ENCODE data around the gene TBL1X.
"Not testable (repeated sequence)": the region's sequence is repeated elsewhere in the genome, so short reads cannot be mapped to it uniquely, and the experiment has no call there.

The TBL1X gene

DNA sequence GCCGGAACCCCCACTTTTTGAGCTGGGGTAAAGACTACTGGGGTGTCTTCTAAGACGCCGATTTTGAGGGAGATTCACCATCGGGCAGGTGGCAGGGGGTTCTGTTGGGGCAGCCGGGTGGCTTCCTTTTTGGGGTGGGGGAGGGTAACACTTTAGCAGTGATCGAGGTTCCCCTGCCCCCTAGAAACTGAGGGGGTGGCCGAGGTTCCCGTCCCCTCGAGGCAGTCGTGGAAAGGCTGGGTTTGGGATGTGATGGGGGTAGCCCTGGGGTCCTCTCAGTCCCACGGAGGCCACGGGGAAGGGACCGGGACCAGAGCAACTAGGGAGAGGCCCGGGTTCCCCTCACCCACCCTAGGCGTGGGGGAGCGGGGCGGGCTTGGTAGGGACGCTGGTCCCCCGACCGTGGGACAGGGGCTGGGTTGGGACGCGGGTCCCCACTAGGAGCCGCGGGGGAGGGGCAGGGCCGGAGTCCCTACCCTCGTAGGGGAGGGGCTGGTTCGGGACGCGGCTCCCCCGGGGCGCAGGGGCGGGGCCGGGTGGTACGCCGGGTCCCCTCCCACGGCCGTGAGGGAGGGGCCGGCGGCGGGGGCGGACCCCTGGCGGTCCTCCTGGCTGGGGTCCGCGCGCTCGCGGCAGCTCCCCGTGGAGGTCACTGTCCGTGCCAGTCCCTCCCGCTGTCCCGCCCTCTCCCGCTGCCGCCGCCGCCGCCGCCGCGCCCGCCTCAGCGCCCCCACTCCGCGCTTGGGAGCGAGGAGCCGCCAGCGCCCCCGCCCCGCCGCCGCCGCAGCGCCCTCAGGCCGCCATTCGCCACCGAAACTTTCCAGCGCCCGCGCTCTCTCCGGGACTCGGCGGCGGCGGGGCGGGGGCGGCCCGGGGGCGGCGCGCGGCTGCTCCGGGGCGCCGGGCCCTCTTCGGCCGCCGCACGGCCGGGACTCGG, at the start of gene TBL1X:
TBL1X (plus strand) TSS at position 624 of the 937 bp plus-strand sequence. CDS start 188,529 bp downstream, outside the sequence.
- no peak for DNase-seq

GRCh38 chrX:9416562-9417348, 48.1 kb upstream of the TBL1X start:
- DNase-seq, result no peak

DNA sequence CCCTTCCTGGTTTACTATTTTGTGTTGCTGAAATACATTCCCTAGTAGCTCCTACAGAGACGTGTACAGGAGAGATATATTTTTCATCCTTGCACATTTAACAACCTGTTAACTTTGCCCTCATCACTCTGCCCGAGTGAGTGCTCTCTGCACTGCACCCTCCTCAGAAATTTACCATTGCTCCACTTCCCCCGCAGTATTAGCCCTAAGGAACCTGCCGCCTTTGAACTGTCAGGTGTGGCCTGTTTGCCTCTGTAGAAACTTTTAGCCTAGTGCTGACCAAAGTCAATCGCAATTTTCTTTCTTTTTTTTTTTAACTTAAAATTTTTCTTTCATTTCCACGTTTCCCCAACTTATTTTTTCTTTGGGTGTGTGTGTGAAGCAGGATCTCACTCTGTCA, 46.6 kb upstream of the TBL1X start:
- no peak for DNase-seq

DNA sequence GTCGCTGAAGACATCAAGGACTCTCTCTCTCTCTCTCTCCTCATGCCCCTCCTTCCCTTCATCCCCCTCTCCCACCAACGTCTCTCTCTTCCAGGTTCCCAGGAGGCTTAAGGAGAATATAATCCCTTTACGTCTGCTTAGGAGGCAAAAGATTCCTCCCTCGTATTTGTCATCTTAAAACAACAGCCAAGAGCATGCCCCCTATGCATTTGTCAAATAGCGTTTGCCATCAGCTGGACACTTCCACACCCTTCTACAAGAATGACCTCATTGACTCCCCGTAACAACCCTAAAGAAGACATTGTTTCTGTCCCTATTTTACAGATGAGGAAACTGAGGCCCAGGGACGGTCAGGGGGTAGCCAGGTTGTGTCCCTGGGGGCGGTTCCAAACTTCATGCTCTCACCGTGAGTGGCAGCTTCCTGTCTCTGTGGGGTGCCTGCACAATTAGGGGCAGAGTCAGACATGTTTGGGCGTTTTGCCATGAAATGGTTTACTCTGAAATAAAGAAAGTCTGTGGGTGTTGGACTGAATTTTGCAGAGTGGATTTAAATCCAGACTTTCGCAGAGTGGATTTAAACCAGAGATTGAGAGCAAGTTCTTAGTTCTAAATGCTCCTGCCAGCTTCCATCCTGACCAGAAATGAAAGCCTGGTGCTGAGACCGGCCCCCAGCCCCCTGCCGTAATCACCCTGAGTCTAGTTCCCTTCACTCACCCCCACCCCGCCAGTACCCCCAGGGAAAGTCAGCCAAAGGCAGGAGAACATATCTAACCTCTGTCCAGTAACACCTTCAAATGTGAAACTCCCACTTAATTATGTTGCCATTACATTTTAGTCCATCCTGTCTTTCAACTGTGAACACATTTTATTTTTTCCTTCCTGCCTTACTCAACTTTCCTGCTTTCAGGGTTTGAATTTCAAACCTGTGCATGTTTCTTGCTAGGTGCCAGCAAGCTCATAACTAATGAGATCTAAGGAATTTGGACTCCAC, 44.3 kb upstream of the TBL1X start:
- DNase-seq, result no peak

DNA sequence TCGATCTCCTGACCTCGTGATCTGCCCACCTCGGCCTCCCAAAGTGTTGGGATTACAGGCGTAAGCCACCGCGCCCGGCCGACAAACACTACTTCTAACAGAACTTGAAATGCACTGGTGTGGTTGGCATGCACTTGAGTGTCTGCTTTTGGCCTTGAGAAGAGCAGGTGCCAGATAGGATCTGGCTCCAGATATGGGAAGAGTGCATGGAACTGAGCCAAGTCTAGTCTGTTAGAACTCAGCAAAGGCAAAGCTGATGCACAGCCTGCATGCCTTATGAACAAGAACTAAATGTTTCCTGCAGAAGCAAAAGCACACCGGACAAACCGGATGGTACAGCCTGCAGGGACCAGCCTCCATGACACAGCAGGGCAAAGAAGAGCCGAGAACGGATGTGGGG, 35.1 kb upstream of the TBL1X start:
- no peak for DNase-seq

GRCh38 chrX:9430346-9430921, 34.4 kb upstream of the TBL1X start:
- no peak for DNase-seq

DNA sequence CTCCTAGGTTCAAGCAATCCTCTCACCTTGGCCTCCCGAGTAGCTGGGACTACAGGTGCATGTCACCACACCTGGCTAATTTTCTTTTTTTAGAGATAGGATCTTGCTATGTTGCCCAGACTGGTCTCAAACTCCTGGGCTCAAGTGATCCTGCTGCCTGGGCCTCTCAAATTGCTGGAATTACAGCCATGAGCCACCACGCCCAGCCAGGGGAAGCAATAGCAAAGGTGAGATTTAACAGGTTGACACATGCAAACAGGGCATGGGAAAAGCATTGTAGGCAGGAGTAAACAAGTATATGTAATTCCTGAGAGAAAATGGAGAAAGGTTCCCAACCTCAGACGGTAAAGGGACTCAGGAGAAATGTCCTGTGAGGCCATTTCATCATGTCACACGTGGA, 33.6 kb upstream of the TBL1X start:
- DNase-seq, result no peak

DNA sequence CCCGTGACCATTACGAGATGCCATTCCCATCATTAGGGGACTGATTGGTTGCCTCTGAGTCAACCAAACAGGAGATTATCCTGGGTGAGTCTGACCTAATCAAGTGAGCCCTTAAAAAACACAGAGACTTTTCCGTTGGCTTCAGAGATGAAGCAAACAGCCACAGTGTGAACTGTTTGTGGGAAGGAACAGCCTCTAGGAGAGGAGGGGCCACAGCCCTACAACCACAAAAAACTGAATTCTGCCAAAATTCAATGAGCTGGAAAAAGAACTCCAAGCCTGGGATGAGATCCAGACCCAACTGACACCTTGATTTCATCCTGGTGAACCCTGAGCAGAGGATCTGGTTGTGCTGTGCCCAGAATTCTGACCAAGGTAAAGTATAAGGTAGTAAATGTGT, 31.3 kb upstream of the TBL1X start:
- DNase-seq, result no peak

GRCh38 chrX:9434051-9434550, 30.8 kb upstream of the TBL1X start:
- no peak for DNase-seq

- DNase-seq, result not testable (repeated sequence)
Observed at GRCh38 chrX:9435086-9435485, 29.8 kb upstream of the TBL1X start.

- DNase-seq, result no peak
Observed at GRCh38 chrX:9436812-9437211, 28.0 kb upstream of the TBL1X start.

DNA sequence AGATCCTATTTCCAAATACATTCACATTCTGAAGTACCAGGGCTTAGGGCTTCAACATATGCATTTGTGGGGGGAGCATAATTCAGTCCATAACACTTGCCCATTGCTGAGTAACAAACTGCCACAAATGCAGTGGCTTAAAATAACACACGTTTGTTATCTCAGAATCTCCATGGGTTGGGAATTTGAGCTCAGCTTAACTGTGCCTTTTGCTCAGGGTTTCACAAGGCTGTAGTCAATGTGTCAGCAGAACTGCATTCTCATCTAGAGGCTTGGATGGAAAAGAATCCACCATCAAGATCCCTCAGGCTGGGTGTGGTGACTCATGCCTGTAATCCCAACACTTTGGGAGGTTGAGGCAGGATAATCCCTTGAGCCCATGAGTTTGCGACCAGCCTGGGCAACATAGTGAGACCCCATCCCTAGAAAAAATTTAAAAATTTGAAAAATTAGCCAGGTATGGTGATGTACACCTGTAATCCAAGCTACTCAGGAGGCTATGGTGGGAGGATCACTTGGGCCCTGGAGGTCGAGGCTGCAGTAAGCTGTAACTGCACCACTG, 25.8 kb upstream of the TBL1X start:
- no peak for DNase-seq

DNA sequence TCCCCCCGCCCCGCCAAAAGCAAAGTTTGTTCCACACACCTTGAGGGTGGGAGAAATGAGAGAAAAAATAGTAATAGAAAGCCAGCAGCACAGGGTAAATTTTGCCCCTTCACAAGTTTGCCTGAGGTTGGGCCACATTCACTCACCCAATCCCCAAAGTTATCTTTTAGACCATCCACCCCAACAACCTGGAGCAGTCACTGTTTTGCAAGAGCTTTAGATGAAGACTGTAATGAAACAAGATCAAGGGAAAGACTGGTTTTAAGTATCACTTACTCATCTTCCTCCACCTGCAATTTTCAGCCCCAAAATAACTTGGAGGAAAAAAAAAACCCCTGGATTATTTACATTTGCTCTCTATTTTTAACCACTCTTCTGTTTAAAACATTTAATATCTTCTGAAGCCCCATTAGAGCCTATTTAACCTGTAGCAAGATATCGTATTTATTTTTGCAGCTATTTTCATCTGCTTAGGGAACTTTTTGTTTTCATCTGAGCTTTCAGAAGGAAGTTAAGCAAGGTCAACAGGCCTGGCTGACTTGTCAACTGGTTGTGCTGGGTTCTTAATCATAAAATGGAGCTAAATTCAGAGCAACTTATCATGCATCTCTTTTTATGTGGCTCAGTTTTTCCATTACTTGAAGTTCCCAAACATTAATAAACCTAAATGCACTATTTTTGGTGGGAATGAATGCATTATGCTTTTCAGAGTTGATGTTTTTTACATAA, 24.6 kb upstream of the TBL1X start:
- no peak for DNase-seq

GRCh38 chrX:9442056-9442455, 22.8 kb upstream of the TBL1X start:
- no peak for DNase-seq

DNA sequence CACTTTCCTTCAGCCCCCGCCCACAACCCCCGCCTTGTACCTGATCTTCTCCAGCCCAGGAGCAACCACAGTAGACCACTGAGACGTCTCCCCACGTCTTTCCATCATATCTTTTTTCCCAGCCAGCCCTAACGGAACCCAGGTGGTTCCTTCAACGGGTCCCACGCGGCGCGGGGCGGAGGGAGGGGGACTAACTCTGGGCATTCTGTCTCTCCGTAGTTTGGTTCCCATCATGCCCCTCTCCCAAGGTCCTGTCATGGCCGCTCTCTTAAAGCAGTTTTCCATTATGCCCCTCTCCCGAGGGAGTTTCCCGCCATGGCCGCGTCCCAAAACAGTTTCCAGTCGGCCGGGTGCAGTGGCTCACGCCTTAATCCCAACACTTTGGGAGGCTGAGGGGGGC, 21.5 kb upstream of the TBL1X start:
- no peak for DNase-seq

DNA sequence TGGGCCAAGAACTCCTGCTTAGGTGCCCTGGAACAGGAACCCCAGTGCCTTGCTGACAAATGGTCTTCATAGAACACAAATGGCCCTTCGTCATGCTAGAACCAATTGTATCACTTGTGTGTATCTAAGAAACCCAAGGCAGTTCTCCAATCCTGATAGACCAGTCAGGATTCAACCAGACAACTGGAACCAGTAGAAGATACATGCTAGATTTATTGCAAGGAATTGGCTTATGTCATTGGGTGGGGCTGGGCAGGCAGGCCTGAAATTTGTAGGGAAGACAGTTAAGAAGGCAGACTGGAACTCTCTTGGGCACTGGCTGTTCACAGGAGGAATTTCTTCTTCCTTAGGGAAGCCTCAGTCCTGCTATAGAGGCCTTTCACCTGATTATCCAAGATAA, 17.0 kb upstream of the TBL1X start:
- DNase-seq, result no peak

DNA sequence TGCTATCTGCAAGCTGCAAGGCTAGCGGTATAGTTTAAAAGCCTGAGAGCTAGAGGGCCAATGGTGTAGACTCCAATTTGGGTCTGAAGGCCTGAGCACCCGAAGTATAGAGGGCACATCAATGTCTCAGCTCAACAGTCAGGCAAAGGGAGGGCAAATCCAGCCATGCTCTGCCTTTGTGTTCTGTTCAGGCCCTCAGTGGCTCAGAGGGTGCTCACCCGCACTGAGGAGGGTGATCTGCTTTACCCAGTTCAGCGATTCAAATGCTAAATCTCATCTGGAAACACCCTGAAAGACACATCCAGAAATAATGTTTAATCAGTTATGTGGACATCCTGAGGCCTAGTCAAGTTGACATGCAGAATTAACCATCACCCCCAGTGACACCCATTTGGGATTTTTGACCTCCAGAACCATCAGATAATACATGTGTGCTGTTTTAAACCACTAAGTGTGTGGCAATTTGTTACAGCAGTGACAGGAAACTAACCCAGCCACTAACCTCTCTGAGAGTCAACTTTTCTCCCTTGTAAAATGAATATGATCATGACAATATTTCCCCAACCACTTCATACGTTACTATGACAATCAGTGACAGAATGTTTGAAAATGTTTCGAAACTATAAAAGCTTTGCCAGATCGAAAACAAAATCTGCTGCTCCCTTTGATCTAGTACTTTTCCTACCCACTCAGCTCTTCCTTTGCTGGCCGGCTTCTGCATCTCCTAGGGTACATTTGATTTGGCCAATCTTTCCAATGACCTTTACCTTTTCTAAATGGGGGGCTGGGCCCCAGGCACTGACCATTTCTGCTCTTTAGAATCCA, 8.4 kb upstream of the TBL1X start:
- DNase-seq, result no peak

- not testable (repeated sequence) for DNase-seq
Observed at GRCh38 chrX:9458034-9458433, 6.8 kb upstream of the TBL1X start.

DNA sequence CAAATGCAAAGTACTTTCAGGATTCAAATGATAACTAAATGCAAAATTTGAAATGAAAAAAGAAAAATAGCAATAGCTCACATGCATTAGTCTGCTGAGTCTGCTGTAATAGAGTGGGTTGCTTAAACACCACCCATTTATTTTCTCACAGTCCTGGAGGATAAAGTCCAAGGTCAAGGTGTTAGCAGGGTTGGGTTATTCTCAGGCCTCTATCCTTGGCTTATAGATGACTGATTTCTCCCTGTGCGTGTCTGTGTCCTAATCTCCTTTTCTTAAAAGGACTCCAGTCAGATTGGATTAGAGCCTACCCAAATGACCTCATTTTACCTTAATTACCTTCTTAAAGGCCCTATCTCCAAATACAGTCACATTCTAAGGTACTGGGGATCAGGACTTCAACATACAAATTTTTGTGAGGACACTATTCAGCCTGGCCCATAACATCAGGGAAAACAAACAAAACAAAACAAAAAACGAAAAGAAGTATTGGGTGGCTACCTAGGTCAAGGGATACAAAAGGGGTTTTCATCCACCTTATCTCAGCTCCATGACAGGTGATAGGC, 6.3 kb upstream of the TBL1X start:
- DNase-seq, result no peak

Measured in KG1 (cell line).